ENCODE measurements around the gene GREB1. TPM values are rescaled to one million over a fixed set of nuclear protein-coding genes. Genes with fewer than 3 reads are reported as not detected.

The GREB1 gene
- 1 to 10 TPM; 1.1 to 2.2 TPM for total RNA-seq

DNA sequence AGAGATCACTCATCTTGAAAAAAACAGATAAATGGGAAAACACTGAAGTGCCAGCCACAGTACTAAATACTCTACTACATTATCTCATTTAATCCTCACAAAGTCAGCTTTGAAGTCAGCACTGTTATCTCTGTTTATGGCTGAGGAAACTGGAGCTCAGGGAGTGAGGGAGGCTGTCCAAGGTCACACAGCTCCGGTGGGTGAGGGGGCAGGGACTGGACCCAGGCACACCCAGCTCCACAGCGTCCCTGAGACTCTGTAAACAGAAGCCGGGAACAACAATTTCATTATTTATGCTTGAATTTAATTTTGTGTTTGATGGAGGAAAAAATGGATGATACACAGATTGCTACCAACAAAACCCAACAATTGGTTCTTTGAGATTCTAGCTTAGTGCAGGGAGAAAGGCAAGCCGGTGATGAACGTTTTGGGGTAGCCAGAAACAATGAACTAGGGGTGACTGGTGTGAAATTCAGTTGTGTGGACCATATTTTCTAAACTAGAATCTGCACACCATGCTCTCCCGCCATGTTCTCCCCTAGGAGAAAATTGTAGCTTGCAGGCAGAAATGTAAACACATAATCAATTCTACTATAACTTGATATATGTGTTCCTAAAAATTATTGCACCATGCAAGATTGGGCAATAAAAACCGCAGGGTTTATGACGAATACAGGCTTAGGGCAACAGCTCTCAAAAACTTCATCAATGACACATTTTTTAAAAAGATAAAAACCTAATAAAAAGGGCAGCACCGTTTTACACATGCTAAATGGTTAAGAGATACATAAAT is at the start of gene GREB1:
Gene GREB1 (plus strand): TSS at position 768 of the 793 bp plus-strand sequence. CDS start 22,570 bp downstream, outside the sequence.
- Mint-ChIP-seq H3K9me3 (no peaks in the 10 kb centered on the region), H3K4me1 (ENCODE audit: low read depth in 2 of 2) (no peaks in the 10 kb centered on the region), H3K27me3 (peaks cover 23 to 37% of the 10 kb centered on the region in 2 donors), H3K27ac (no peak within 1 kb of the TSS), H3K4me3 (no peak within 1 kb of the TSS), H3K36me3 (no peaks in the 10 kb centered on the region)
- DNase-seq (ENCODE audit: low spot score) (no peak), ATAC-seq (no peak)

DNA sequence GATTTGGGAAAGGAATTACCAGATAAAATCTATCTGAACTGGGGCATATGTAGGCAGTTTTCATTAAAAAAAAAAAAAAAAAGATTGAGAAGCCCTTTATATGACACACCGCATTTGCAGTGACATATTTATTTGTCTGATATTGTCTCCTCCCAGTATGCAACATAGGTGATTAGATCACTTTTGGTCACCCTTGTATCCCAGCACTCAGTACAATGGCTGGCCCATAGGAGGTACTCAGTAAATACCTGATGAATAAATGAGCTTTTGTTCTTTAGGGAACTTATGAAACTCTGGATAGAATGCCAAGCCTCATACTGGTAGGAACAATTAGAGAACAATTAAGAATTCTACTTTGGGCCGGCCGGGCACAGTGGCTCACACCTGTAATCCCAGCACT is 45.0 kb upstream of the GREB1 start:
- H3K4me3 Mint-ChIP-seq, result no peak overlapping the region
- no peak for ATAC-seq
- H3K27me3 Mint-ChIP-seq, result peaks cover 13 to 34% of the 10 kb centered on the region in 2 donors
- no peaks in the 10 kb centered on the region for H3K4me1 Mint-ChIP-seq (ENCODE audit: low read depth in 2 of 2)
- no peak for DNase-seq (ENCODE audit: low spot score)
- no peaks in the 10 kb centered on the region for H3K36me3 Mint-ChIP-seq
- H3K9me3 Mint-ChIP-seq, result no peaks in the 10 kb centered on the region
- H3K27ac Mint-ChIP-seq, result no peak overlapping the region

DNA sequence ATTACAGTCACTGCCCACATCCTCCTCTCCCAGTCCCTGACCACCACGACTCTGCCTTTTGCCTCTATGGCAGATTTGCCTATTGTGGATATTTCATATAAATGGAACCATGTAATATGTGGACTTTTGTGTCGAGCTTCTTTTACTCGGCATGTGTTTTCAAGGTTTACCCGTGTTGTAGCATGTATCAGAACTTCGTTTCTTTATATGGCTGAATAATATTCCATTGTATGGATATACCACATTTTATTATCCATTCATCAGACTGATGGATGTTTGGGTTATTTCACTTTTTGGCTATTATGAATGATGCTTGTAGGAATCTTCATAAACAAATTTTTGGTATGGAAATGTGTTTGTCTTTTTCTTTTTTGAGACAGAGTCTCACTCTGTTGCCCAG is 43.7 kb upstream of the GREB1 start:
- no peak overlapping the region for H3K4me3 Mint-ChIP-seq
- peaks cover 7 to 30% of the 10 kb centered on the region in 2 donors for H3K27me3 Mint-ChIP-seq
- no peak for DNase-seq (ENCODE audit: low spot score)
- H3K36me3 Mint-ChIP-seq, result no peaks in the 10 kb centered on the region
- no peaks in the 10 kb centered on the region for H3K9me3 Mint-ChIP-seq
- ATAC-seq, result no peak
- no peak overlapping the region for H3K27ac Mint-ChIP-seq
- H3K4me1 Mint-ChIP-seq (ENCODE audit: low read depth in 2 of 2), result no peaks in the 10 kb centered on the region

- Mint-ChIP-seq H3K4me3 (no peak overlapping the region), H3K4me1 (ENCODE audit: low read depth in 2 of 2) (no peaks in the 10 kb centered on the region), H3K27ac (no peak overlapping the region), H3K9me3 (no peaks in the 10 kb centered on the region), H3K36me3 (no peaks in the 10 kb centered on the region), H3K27me3 (peaks cover 7 to 26% of the 10 kb centered on the region in 2 donors)
- no peak for DNase-seq (ENCODE audit: low spot score)
- no peak for ATAC-seq
These were observed 42.4 kb upstream of the GREB1 start for GRCh38 chr2:11491348-11491933.

GRCh38 chr2:11492244-11492643 is 41.6 kb upstream of the GREB1 start:
- Mint-ChIP-seq H3K36me3 (no peaks in the 10 kb centered on the region), H3K4me3 (no peak overlapping the region), H3K9me3 (no peaks in the 10 kb centered on the region), H3K27me3 (peaks cover 4 to 25% of the 10 kb centered on the region in 2 donors), H3K4me1 (ENCODE audit: low read depth in 2 of 2) (no peaks in the 10 kb centered on the region), H3K27ac (no peak overlapping the region)
- no peak for DNase-seq (ENCODE audit: low spot score)
- ATAC-seq, result no peak

- Mint-ChIP-seq H3K4me3 (no peak overlapping the region), H3K4me1 (ENCODE audit: low read depth in 2 of 2) (no peaks in the 10 kb centered on the region), H3K27ac (no peak overlapping the region), H3K27me3 (peaks cover 0 to 25% of the 10 kb centered on the region in 2 donors), H3K9me3 (no peaks in the 10 kb centered on the region), H3K36me3 (no peaks in the 10 kb centered on the region)
- ATAC-seq (no peak), DNase-seq (ENCODE audit: low spot score) (no peak)
These were observed 41.1 kb upstream of the GREB1 start for GRCh38 chr2:11492720-11493119.

- ATAC-seq, result no peak
- no peaks in the 10 kb centered on the region for H3K4me1 Mint-ChIP-seq (ENCODE audit: low read depth in 2 of 2)
- H3K9me3 Mint-ChIP-seq, result no peaks in the 10 kb centered on the region
These were observed 40.6 kb upstream of the GREB1 start for GRCh38 chr2:11493282-11493681.

DNA sequence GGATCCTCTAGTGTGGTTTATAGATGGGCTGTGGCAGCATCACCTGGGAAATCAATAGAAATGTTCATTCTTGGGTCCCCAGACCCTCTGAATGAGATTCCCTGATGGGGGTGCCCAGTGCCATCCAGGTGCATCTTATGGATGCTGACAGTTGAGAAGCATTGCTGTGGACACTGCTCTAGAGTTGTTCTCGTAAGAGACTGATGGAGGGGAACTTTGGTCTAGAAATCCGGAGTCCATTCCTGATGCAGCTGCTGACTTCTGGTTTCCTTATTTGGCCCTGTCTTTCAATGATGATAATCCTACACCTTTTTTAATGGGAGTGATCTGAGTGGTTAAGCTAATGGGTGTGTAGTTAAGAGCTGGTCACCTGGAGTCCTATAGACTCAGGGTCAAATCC is 39.5 kb upstream of the GREB1 start:
- DNase-seq (ENCODE audit: low spot score) (no peak), ATAC-seq (no peak)
- Mint-ChIP-seq H3K4me3 (no peak overlapping the region), H3K4me1 (ENCODE audit: low read depth in 2 of 2) (no peaks in the 10 kb centered on the region), H3K27me3 (peaks cover 0 to 26% of the 10 kb centered on the region in 2 donors), H3K27ac (no peak overlapping the region), H3K9me3 (no peaks in the 10 kb centered on the region), H3K36me3 (no peaks in the 10 kb centered on the region)

More at GRCh38 chr2:11493282-11493681, 40.6 kb upstream of the GREB1 start:
- DNase-seq (ENCODE audit: low spot score), result no peak
- Mint-ChIP-seq H3K4me3 (no peak overlapping the region), H3K27ac (no peak overlapping the region), H3K36me3 (no peaks in the 10 kb centered on the region), H3K27me3 (peaks cover 0 to 24% of the 10 kb centered on the region in 2 donors)

- Mint-ChIP-seq H3K9me3 (no peaks in the 10 kb centered on the region), H3K4me3 (no peak overlapping the region), H3K27ac (no peak overlapping the region), H3K4me1 (ENCODE audit: low read depth in 2 of 2) (peaks cover 0 to 6% of the 10 kb centered on the region in 2 donors), H3K27me3 (peaks cover 0 to 23% of the 10 kb centered on the region in 2 donors), H3K36me3 (no peaks in the 10 kb centered on the region)
- ATAC-seq (no peak), DNase-seq (ENCODE audit: low spot score) (no peak)
These were observed 37.8 kb upstream of the GREB1 start for GRCh38 chr2:11495844-11496681.

GRCh38 chr2:11498543-11499034 is 35.3 kb upstream of the GREB1 start:
- DNase-seq (ENCODE audit: low spot score) (no peak), ATAC-seq (peak; percentile 53 to 80)
- Mint-ChIP-seq H3K27ac (no peak overlapping the region), H3K9me3 (no peaks in the 10 kb centered on the region), H3K4me1 (ENCODE audit: low read depth in 2 of 2) (peaks cover 0 to 6% of the 10 kb centered on the region in 2 donors), H3K36me3 (no peaks in the 10 kb centered on the region), H3K4me3 (peak overlapping the region; percentile 1), H3K27me3 (peaks cover 0 to 24% of the 10 kb centered on the region in 2 donors)

GRCh38 chr2:11499081-11499743 is 34.6 kb upstream of the GREB1 start:
- no peak overlapping the region for H3K27ac Mint-ChIP-seq
- no peaks in the 10 kb centered on the region for H3K9me3 Mint-ChIP-seq
- H3K36me3 Mint-ChIP-seq, result no peaks in the 10 kb centered on the region
- H3K27me3 Mint-ChIP-seq, result peaks cover 0 to 24% of the 10 kb centered on the region in 2 donors
- ATAC-seq, result no peak
- no peak for DNase-seq (ENCODE audit: low spot score)
- peaks cover 0 to 6% of the 10 kb centered on the region in 2 donors for H3K4me1 Mint-ChIP-seq (ENCODE audit: low read depth in 2 of 2)
- H3K4me3 Mint-ChIP-seq, result peak overlapping the region; percentile 1

- peak in 1 of 2 donors; percentile 31 for ATAC-seq
- DNase-seq (ENCODE audit: low spot score), result no peak
- Mint-ChIP-seq H3K36me3 (no peaks in the 10 kb centered on the region), H3K27me3 (peaks cover 0 to 23% of the 10 kb centered on the region in 2 donors), H3K27ac (no peak overlapping the region), H3K4me1 (ENCODE audit: low read depth in 2 of 2) (peaks cover 0 to 6% of the 10 kb centered on the region in 2 donors), H3K9me3 (no peaks in the 10 kb centered on the region), H3K4me3 (peak overlapping the region; percentile 9)
These were observed 33.0 kb upstream of the GREB1 start for GRCh38 chr2:11500702-11501303.
